Breast epithelium (tissue), 3 donors: ENCODE results near the gene DNAH3.
A peak's percentile ranks its signal among the peaks of the same experiment; 100 is the strongest.
"Not testable (repeated sequence)": the region's sequence is repeated elsewhere in the genome, so short reads cannot be mapped to it uniquely, and the experiment has no call there.

Experiments used
- CTCF ChIP-seq, 3 donors: fragments of 450-650 bp; IDR thresholded peaks; one replicate each; pipeline ENCODE4 v1.5.1; 2016 to 2017; ENCODE audit warnings: antibody characterized with exemption in 3 of 3, mild to moderate bottlenecking in 3 of 3, moderate library complexity in 3 of 3
- POLR2AphosphoS5 ChIP-seq, 3 donors: sonication (generic); formaldehyde crosslinking; IDR thresholded peaks; one replicate each; pipeline ENCODE4 v1.6.1; 2017; ENCODE audit warnings: antibody characterized with exemption in 3 of 3

GRCh38 chr16:20929676-20930364 lies 220.8 kb downstream of the DNAH3 start:
- peak in 1 of 3 donors; percentile 26 for TF ChIP-seq POLR2AphosphoS5 (IDR thresholded peaks at IDR 0.05)
- not testable (repeated sequence) for TF ChIP-seq CTCF (IDR thresholded peaks at IDR 0.05)
